Measurements from ENCODE around the gene EEPD1. TPM values are rescaled to one million over a fixed set of nuclear protein-coding genes. Genes with fewer than 3 reads are reported as not detected.
A peak's percentile ranks its signal among the peaks of the same experiment; 100 is the strongest.

The EEPD1 gene
- total RNA-seq, 1 experiment from 2014 or later, result 5.0 TPM

GRCh38 chr7:36310897-36311296, 157.8 kb downstream of the EEPD1 start:
- Mint-ChIP-seq H3K36me3 (ENCODE audit: insufficient read depth in 1 of 3, low read depth in 3 of 3) (no peaks in the 10 kb centered on the region), H3K27me3 (ENCODE audit: low read depth) (peaks cover 1% of the 10 kb centered on the region), H3K4me3 (no peak overlapping the region), H3K9me3 (no peaks in the 10 kb centered on the region), H3K27ac (peak overlapping the region in 2 of 3 experiments; percentile 63 to 86; a peak in 3 of 7 replicates), H3K4me1 (peaks cover 20 to 24% of the 10 kb centered on the region in 2 experiments)
- Histone ChIP-seq H3K23me2 (ENCODE audit: insufficient read length, low read depth, low read length, poor library complexity, severe bottlenecking) (no peaks in the 10 kb centered on the region), H3K9ac (ENCODE audit: extremely low read depth, insufficient read length, low read length) (no peak overlapping the region), H3K27me3 (ENCODE audit: insufficient read depth, low read length) (no peaks in the 10 kb centered on the region; the same call in 1 of the 2 replicates), H4K8ac (replicated peaks; ENCODE audit: insufficient read length, low read depth, low read length) (no peak overlapping the region), H2AK5ac (ENCODE audit: insufficient read length, low read length) (no peak overlapping the region), H4K5ac (ENCODE audit: insufficient read length, low read depth, low read length) (no peak overlapping the region), H2BK5ac (ENCODE audit: insufficient read length, low read length) (no peak overlapping the region), H3K56ac (ENCODE audit: insufficient read length, low read depth, low read length) (no peak overlapping the region), H3K18ac (ENCODE audit: insufficient read length, low read depth, low read length) (no peak overlapping the region), H3K4me2 (ENCODE audit: insufficient read depth, insufficient read length, low read length) (no peak overlapping the region), H2BK20ac (ENCODE audit: low read depth, low read length, poor library complexity, severe bottlenecking) (no peak overlapping the region), H2BK15ac (ENCODE audit: low read depth, low read length) (no peak overlapping the region), H2BK120ac (ENCODE audit: low read depth, low read length, poor library complexity, severe bottlenecking) (no peak overlapping the region), H3K4me1 (ENCODE audit: insufficient read depth, low read length) (no peaks in the 10 kb centered on the region; the same call in 1 of the 2 replicates), H3K9me3 (ENCODE audit: control insufficient read depth, low read depth, low read length) (no peaks in the 10 kb centered on the region), H3T11ph (ENCODE audit: low read length) (no peak overlapping the region), H3K79me1 (ENCODE audit: insufficient read depth, low read depth, low read length, poor library complexity, severe bottlenecking) (no peaks in the 10 kb centered on the region), H4K91ac (ENCODE audit: insufficient read length, low read depth, low read length) (no peak overlapping the region), H3K23ac (ENCODE audit: insufficient read length, low read depth, low read length) (no peak overlapping the region), H4K20me1 (ENCODE audit: control insufficient read depth, insufficient read depth, insufficient read length) (no peaks in the 10 kb centered on the region), H2AFZ (ENCODE audit: low read length) (no peak overlapping the region), H2BK12ac (ENCODE audit: insufficient read length, low read depth, low read length) (no peak overlapping the region), H3K4ac (ENCODE audit: low read depth, low read length) (no peak overlapping the region), H3K27ac (ENCODE audit: insufficient read length, low read depth, low read length) (no peak overlapping the region), H3K79me2 (ENCODE audit: insufficient read depth, low read length) (no peaks in the 10 kb centered on the region), H3K14ac (ENCODE audit: insufficient read depth, low read length) (no peak overlapping the region)
- no peak for DNase-seq
- no CpG with 5 or more reads among the region's 8 CpGs for WGBS (ENCODE audit: extremely low coverage, insufficient read length, low lambda C conversion rate)
- no peak for TF ChIP-seq CTCF (conservative IDR thresholded peaks at IDR 0.05)

Measured in H9 (cell line).